Glomerular visceral epithelial cell (primary cell): Measurements from ENCODE around the gene ENDOV.

Experiments
- DNase-seq: peaks from one replicate; pipeline ENCODE4 v3.0.0-alpha.2; 2016; ENCODE audit errors: extremely low spot score

ENDOV gene

DNA sequence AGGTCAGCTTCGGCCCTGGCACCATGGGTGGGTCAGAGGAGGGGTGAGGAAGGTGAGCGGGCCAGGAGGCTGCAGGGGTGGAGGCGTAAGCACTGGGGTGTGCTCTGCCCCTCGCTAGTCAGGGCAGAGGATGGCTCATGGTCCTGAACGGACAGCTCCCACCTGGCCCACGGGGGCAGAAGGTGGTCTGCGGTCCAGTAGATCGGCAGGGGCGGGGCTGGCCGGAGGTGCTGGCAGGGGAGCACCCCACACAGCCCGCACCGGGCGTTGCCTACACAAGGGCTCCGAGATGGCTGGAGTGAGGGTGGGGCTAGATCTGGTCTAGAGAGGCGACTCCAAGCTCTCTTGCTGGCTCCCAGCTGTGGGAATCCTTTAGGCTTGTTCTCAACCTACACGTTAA, 53.3 kb downstream of the ENDOV start:
- DNase-seq = no peak

DNA sequence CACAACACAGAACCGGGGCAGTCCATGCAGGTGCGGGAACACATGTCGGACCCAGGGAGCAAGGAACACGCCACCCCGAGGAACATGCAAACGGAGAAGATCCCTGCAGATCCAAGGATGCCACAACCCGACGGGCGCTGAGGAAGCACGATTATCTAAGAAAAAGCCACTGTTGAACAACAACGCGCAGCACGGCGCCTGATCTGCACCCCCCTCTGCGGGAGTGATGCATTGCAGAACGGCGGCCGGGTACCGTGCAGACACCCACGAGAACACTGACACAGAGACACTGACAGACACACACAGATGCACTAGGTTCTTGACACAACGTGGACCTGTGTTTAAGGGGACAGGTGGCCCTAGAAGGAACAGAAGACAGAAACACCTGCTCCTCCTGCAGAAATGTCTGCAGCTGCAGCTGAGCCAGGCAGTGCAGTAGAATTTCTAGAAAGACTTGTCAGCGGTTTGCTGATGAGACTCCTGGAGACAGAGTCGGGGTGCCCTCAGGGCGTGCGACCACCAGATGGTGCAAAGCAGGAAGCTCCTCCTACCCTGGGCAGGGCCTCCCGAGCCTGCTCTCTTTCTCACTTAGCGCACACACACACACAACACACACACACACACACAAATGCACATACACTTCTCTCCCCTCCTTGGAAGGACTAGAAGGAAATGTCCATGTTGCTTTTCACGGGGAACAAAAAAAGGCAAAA, 54.0 kb downstream of the ENDOV start:
- DNase-seq = no peak

DNA sequence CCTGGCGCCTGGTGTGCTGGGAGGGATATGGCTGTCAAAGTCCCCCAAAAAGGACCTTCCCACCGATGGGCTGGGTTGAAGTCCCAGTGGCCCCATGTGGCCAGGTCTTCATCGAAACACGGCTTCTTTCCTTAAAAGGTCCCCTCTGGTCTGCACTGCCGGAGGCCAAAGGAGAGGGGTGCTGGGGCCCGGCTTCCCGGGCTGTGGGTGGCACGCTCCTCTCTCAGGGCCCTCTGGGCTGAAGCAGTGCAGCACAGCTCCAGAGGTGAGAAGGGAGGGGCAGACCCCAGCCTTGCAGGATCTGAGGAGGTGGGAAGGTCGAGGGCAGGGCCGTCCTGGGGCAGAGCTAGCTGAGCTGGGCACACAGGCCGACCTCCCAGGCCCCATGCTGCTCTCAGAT, 54.7 kb downstream of the ENDOV start:
- DNase-seq = no peak

DNA sequence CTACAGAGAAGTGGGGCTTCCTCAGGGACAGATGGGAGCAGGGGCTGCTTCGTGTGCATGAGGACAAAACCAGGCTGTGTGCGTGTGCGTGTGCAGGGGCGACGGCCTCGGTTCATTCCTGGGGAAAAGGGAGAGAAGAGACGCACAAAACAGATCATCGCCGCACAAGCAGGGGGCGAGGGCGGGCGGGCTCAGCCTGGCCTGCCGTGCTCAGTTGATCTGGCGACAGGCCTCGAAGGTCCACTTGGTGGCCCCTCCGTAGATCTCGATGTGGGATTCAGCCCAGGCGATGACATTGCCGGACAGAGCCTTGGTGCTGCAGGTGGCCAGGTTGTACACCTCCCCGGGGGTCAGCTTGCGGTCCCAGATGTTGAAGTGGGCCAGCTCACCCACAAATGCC, 55.6 kb downstream of the ENDOV start:
- DNase-seq = no peak

DNA sequence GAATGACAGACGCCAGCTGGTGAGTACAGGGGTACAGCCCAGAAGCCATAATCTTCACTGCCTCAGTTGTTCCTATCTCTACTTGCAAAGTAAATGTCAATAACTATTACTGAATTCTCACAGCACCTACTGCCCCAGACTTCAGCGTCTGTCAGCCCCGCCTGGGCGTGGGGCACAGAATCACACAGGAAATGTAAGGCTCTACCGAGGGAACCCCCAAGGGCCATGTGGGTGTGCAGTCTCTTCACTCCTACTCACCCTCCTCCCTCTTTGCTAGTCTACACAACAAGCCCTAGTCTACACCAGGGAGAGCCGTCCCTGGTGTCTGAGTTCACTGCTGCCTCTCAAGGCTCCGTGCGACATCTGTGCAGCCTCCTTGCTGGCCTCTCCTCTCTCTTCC, 57.0 kb downstream of the ENDOV start:
- DNase-seq = no peak

DNA sequence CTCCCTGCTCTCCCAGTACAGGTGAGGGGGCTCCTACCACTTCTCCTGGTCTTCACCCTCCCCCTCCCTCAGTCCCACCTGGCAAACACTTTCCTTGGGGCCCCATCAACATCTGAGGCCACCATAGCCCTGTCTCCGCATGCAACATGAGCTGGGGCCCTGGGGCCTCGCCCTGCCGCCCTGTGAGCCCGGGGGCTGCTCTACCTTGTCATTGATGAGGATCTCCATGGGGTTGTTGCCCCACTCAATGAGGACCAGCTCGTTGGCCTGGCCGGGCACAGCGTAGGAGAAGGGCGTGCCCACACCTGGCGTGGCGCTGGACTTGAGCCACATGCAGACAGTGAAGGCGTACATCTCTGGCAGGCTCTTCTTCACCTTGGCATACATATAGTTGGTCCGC, 58.0 kb downstream of the ENDOV start:
- DNase-seq = no peak

DNA sequence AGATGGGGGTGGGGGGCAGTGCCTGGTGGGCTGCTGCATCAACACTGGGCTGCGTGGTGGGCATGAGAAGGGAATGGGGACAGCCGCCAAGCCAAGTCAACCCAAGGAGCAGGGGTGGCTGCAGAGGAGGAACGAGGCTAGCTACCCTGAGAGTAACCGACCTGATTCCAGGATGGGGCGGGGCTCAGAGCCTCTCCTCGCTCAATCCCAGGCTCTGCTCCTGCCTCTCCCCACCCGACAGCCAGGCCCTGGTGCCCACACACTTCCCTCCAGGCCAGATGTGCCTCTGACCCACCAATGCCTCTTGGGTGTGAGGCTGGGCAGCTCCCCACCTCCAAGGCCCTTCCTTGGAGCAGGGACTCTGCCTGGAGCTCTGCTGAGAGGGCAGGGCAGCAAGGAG, 58.7 kb downstream of the ENDOV start:
- no peak for DNase-seq

DNA sequence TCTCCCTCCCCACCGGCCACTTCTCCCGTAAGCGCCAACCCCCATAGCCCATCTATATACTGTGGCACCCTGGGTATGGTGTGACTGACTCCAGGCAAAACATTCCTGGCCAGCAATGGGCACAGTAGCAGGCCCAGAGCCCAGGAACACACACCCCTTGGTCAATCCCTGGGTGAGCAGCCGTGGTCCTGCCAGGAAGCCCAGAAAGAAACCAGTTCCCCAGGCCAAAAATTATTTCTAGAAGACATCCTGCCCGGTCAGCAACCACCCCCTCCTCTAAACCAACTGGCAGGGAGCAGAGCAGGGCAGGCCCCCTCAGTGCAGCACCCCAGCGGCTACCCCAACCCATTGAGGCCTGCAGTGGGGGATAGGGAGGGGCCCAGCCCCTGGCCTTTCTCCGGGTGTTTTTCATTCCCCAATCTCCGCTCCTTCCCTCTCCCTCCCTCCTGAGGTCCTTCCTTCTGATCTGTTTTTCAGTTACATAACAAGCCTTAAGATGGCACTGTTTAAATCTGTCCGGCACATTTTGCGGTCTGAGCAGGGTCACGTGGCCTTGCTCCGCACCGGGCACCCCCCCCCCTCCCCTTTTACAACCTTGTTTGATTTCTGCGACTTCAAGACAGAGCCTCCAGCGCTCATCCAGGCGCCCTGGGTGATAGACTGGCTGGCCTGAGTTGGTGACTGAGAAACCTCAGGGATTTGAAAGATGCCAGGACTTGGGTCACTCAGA, 59.4 kb downstream of the ENDOV start:
- DNase-seq = peak; percentile 45

DNA sequence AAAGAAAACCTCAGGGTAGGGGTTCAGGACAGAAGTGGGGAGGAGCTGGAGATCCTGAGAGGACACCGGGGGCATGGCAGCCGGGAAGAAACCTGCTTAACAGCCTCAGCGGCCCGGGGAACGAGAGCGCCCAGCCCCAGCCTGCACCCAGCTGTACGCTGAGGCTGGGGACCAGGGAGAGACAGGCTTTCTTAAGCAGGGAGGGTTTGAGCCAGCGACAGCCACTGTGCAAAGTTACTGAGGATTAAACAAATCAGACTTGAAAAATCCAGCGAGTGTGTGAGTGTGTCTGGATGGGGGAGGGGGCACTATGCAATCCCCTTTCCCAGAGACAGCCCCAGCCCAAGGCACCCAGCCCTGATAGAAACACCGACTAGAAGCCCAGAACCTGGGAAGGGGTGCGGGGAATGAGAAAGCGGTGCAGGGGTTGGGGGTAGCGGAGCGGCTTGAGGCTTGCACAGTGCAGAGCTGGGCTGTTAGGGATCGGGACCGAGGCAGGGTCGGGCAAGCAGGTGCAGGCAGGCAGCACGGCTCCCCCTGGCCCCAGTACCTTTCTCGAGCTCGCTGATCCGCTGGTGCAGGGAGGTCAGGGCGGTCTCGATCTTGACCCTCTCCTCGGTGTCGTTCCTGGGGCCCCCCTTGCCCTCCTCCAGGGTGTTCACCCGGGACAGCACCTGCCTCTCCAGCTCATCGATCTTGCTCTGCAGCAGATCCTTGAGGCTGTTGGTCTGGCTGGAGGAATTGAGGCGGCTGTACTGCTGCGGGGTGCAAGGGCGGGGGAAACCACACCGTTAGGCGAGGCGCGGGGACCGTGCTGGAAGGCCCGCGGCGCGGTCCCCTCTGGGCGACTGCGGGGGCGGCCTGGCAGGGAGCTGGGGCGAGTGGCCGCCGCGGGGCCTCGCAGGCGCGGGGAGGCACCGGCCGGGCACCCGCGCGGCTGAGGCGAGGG, 60.3 kb downstream of the ENDOV start:
- DNase-seq = no peak

DNA sequence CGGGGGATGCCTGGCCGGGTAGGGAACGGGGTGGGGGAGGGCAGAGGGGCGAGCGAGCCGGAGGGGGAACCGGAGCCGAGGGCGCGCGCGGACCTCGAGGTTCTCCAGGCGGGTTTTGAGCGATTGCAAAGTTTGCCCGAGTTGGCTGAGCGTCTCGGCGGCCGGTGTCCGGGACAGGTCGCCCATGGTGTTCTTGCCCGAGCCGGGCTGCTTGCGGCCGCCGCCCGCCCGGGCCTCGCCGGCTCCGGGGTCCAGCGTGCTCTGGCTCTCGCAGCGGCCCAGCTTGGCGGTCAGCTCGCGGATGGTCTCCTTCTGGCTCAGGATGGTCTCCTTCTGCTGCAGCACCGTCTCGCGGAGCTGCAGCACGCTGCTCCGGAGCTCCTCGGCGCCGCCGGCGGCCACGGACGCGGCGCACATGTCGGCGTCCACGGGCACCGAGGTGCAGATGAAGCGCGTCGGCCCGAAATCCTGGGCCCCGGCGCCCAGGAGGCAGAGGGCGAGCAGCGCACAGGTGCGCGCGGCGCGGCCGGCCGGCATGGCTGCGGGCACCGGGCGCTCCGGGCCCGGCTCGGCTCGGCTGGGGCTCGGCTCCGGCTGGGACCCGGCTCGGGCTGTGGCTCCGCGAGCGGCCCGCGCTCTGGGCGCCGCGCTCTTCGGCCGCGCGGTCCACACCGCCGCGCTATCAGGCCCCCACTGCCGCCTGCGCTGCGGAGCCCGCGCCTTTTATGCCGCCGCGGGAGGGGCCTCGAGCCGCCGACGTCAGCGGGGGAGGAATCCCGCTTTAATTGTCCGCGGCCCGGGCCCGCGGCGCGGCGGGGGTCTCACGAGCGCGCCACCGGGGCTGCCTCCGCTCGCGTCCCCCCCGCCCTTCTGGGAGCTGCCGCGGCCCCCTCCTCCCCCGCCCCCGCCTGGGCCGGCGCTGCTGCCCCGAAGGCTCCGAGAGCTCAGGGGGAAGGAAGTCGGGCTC, 61.2 kb downstream of the ENDOV start, which contains the start of gene NPTX1:
NPTX1 (minus strand) TSS at position 698 of the 967 bp plus-strand sequence; CDS start at position 537, 161 bp downstream.
- DNase-seq = peak; percentile 27

DNA sequence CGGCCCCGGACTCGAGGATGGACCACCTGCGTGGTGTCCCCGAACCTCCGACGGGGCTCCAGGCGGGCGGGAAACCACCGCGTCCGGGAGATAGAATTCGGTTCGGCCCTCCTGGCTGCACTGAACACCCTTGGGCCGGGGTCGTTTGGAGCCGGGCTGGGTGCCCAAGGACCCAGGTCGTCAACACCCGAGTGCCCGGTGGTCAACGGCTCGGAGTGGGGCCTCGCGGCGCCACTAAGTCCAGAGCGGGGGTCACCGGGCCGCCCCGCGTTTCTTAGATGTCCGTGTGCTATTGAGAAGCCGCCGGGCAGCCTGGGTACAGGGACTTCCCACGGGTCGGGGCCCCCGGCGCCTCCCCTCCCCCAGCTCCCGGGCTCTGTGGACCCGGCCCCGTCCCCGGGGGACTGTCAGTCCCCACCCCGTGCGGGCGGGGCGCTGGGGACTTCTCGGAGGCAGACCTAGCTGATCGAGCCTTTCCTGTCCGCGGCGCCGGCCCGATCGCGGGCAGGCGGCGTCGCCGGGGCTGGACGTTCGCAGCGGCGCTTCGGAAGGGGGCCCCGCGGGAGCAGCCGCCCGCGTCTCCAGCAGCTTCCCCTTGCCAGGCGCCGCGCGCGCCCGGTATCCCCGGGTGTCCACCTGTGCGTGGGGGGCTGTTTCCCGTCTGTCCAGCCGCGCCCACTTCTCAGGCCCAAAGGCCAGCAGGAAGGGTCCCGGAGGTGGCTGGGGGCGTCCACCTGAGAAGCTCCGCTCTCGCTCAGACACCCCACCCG, 62.1 kb downstream of the ENDOV start:
- no peak for DNase-seq

DNA sequence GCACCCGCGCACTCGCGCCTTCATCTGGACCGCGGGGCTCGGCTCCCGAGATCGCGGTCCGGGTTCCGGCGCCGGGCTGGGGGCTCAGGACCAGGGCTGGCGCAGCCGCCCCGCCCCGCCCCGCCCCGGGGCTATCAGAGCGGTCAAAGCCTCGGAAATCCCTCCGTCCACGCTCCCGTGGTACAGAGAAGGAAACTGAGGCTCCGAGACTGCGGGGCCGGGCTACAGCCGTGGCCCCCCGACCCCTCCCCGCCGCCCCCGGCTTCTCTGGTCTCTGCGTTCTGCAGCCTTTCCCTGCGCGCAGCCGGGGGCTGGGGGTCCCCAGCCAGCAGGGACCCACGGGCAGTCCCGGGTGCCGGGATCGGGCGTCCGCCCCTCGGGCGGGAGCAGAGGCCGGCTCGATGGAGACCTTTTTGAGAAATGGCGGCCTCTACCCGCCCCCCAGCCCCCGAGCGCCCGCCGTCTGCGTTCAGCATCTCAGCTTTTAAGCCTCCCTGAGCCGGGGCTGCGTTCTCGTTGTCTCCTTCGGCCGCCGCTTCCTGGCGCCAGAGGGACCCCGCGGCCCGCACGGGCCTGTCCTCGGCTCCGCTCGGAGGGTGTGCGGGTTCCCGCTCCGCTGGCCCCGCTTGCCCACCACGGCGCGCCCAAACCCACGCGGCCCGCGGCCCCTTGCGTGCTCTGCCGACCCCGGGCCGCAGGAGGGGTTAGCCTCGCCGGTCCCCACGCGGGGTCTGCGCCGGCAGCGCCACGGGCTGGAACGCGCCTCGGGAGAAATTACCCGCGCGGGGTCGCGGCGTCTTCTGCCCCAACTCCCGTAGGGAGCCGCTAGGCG, 62.9 kb downstream of the ENDOV start:
- no peak for DNase-seq

DNA sequence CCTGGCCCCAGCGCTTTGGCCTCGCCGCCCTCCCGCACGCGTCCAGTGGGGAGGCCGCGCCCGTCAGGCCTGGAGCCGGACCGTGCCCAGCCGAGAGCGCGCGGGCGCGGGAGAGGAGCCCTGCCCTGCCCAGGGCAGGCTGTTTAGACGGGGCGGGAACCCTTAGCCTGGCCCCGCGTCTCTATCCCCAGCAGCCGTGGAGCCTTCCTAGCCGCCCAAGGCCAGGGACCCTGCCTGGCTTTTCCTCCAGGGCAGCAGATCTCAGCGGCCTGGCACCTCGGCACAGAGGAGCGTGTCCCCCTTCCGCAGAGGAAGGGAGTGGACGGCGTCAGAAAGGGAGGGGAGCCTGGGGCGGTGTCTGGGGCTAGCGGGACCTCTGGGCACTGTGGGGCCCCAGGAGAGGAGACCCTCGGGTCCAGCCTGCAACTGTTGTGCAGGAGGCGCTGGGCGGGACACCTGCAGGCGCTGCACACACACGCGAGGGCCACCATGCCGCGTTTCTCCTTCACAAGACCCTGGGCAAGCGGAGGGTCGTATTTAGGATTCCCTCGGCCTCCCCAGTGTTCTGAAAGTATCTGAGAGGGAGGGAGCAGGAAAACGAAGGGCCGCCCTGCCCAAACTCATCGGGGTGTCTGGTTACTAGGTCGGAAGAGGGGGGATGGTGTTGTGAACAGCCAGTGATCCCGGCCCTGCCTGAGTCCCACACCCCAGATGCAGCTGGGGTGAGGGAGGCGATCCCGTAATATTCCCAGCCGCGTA, 63.7 kb downstream of the ENDOV start:
- no peak for DNase-seq

DNA sequence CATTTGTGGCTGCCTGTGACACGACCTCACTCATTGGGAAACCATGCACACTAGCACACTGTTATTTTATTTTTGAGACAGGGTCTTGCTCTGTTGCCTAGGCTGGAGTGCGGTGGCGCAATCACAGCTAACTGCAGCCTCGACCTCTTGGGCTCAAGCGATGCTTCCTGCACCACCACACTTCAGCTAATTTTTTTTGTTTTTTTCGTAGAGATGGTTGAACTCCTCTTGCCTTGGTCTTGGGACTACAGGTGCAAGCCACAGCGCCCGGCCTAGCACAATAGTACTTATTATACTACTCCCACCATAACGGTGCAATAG, 64.2 kb downstream of the ENDOV start:
- DNase-seq = no peak

DNA sequence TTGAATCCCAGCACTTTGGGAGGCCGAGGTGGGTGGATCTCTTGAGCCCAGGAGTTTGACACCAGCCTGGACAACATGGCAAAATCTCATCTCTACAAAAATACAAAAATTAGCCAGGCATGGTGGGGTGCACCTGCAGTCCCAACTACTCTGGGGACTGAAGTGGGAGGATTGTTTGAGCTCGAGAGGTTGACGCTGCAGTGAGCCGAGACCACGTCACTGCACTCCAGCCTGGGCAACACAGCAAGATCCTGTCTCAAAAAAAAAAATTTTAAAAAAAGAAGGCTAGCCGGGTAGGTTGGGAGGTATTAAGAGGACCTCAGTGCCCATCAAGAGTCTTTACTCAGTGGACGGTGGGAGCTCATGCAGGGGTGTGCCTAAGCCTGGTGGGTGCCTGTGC, 65.3 kb downstream of the ENDOV start:
- DNase-seq = no peak

DNA sequence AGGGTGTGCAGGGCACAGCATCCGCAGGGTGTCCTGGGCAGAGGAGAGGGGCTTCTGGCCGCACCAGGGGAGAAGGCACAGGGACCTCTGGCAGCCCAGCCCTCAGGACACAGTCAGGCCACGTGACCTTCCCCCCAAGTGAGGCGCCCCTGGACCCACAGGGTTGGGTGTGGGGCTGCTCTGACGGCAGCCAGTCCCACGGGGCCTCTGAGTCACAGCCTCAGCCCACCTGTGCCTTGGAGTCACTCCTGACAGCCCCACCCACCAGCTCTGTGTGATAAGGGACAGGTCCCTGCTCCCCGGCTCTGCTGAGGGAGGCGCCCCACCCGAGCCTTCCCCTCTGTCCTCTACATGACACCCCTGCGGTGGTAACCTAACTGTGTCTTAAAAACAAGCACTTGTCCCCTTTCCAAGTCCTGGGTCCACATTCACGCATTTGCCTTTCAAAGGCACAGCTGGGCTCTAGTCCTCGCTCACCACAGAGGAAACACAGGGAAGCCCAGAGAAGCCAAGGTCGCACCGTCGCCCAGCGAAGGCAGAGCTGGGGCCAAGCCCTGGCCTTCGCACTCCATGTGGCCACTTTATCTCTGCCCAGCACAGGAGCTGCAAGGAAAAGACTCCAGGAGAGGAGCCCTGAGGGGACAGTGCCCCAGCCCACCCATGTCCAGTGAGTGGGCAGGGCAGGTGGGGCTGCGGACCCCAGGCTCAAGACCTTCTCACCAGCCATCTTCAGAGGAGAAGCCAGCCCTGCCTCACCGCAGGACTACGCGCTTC, 66.5 kb downstream of the ENDOV start:
- DNase-seq = no peak

DNA sequence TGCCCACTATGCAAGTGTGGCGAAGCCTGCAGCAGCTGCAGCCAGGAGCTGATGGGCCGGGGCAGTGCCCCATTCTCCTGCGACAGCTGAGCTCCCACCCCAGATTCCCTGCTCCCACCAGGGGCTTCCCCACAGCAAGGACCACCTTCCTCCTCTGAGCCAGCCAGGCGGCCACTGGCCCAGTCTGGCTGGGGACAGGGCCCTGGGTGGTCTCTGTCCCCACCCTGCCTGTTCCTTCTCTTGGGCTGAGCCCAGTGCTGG, 67.0 kb downstream of the ENDOV start:
- DNase-seq = no peak

DNA sequence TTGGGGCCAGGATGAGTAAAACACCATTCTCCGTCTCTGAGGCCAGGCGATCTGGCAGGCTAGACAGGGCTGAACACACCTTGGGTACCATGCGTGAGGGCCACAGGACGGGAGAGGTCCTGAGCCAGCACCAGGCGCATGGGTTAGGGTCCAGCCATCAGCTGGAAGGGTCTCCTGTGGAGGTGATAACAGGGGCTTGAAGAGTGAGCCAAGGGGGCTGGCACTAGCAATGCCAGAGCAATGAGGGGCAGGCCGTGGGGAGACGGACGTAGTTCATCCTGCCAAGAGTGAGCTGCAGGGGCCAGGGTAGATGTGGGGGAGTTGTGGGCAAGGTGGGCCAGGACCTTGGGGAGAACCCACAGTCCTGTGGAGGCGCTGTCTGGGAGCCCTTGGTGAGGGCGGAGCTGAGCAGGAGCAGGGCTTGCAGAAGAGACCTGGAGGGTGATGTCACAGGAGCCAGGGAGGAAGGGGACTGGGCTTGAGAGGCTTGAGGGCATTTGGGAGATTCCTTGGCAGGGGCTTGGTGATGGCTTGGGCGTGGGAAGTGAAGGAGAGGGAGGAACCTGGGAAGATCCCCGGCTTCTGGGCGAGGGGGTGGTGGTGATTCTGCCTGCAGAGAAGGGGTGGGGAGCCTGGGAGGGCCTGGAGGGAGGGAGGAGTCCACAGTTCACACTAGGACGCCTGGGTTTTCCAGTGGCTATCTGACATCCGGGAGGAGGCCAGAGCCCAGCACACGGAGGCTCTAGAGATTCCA, 67.8 kb downstream of the ENDOV start:
- DNase-seq = no peak
